Measurements from ENCODE around the gene KCNQ1. TPM values are rescaled to one million over a fixed set of nuclear protein-coding genes. Genes with fewer than 3 reads are reported as not detected.

The KCNQ1 gene
- total RNA-seq, 2 experiments from 2014 or later: 8.7 to 9.5 TPM

GRCh38 chr11:2714871-2715270, 270.1 kb downstream of the KCNQ1 start:
- Mint-ChIP-seq H3K27ac (no peak overlapping the region), H3K27me3 (no peaks in the 10 kb centered on the region), H3K4me1 (ENCODE audit: low read depth) (no peaks in the 10 kb centered on the region), H3K4me3 (no peak overlapping the region), H3K9me3 (peaks cover 6% of the 10 kb centered on the region), H3K36me3 (ENCODE audit: low read depth) (peaks cover 3% of the 10 kb centered on the region)
- ATAC-seq (no peak), DNase-seq (no peak)
- intact Hi-C loops (cut with micrococcal nuclease): no loop called here
- no peak for TF ChIP-seq CTCF (IDR thresholded peaks at IDR 0.05)
- ChIA-PET POLR2A (no interaction called here), CTCF (no interaction called here)

DNA sequence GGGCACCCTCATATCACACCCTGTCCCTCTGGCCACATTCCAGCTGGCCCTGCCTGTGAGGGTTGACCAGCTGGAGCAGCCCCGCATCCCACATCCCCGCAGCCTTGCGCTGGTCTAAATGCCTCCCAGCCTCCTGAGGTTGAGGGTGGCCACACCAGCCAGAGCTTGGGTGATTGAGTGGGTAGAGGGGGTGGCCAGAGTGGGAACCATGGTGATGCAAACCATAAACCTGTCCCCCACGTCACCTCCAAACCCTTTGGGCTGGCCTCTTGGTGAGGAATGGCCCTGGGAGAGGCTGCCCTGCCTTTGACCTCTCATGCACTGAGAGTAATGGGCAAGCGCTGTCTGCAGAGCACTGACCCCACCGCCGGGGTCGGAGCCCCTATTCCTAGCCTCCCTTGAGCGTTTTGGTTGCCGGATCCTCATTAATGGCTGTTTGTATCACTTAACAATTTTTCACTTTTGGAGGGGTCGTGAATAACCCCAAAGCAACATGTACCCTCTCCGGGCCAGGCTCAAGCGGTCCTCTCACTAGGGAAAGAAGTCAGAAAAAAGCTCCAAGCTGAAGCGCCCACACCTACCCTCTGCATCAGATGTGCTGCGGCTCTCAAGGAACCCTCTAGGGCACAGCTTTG, 271.0 kb downstream of the KCNQ1 start:
- H3K9me3 Mint-ChIP-seq: no peaks in the 10 kb centered on the region
- H3K36me3 Mint-ChIP-seq (ENCODE audit: low read depth): no peaks in the 10 kb centered on the region
- no peak for DNase-seq
- H3K4me1 Mint-ChIP-seq (ENCODE audit: low read depth): no peaks in the 10 kb centered on the region
- POLR2A ChIA-PET: no interaction called here
- intact Hi-C loops (cut with micrococcal nuclease): no loop called here
- no peak for ATAC-seq
- CTCF ChIA-PET: no interaction called here
- H3K27ac Mint-ChIP-seq: no peak overlapping the region
- TF ChIP-seq CTCF (IDR thresholded peaks at IDR 0.05): no peak
- no peak overlapping the region for H3K4me3 Mint-ChIP-seq
- H3K27me3 Mint-ChIP-seq: no peaks in the 10 kb centered on the region

DNA sequence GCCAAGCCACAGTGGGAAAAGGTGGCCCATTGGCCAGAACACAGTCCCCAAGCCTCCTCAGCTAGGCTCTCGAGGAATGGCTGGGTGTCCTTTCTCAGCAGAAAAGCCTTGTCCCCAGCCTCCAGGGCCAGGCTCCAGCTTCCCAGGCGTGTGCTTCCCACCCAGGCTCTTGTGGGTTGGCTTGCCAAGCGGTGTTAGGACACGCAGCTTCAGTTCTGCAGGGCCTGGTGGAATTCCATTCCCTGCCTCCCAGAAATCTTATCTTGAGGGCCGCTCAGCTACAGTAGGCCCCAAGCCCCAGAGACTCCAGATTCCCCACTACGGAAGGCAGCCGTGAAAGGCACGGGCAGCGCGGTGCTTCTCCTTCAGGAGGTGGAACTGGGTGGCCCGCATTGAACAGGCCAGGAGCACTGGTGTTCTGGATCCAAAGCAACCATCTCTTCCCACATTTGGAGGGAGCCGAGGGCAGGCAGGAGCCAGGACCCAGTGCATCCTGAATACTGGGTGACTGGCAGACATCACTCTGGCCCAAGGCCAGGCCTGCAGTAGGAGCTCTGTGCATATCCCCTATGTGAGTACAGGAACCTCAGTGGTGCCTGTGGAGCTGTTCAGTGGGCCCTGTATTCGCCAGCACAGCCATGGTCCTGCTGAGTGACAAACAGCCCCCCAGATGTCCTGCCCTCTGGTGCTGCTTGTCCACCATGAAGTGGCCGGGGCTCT, 271.7 kb downstream of the KCNQ1 start:
- DNase-seq (no peak), ATAC-seq (no peak)
- H3K9me3 Mint-ChIP-seq: no peaks in the 10 kb centered on the region
- H3K4me3 Mint-ChIP-seq: no peak overlapping the region
- intact Hi-C loops (cut with micrococcal nuclease): no loop called here
- H3K36me3 Mint-ChIP-seq (ENCODE audit: low read depth): no peaks in the 10 kb centered on the region
- CTCF ChIA-PET: no interaction called here
- POLR2A ChIA-PET: no interaction called here
- no peaks in the 10 kb centered on the region for H3K27me3 Mint-ChIP-seq
- TF ChIP-seq CTCF (IDR thresholded peaks at IDR 0.05): no peak
- H3K4me1 Mint-ChIP-seq (ENCODE audit: low read depth): no peaks in the 10 kb centered on the region
- H3K27ac Mint-ChIP-seq: no peak overlapping the region

- CTCF ChIA-PET: interaction anchor here (0.9 kb wide), 1 partner anchor 9 kb away, joined by 3 read pairs; no protein-coding TSS in a partner anchor
- Mint-ChIP-seq H3K27ac (no peak overlapping the region), H3K4me1 (ENCODE audit: low read depth) (no peaks in the 10 kb centered on the region), H3K36me3 (ENCODE audit: low read depth) (no peaks in the 10 kb centered on the region), H3K27me3 (no peaks in the 10 kb centered on the region), H3K4me3 (no peak overlapping the region), H3K9me3 (no peaks in the 10 kb centered on the region)
- DNase-seq (no peak), ATAC-seq (no peak)
- POLR2A ChIA-PET: no interaction called here
- intact Hi-C loops (cut with micrococcal nuclease): no loop called here
- no peak for TF ChIP-seq CTCF (IDR thresholded peaks at IDR 0.05)
Measured at GRCh38 chr11:2717561-2718325, 272.9 kb downstream of the KCNQ1 start.

Measured in activated CD8-positive, alpha-beta T cell treated with anti-CD3 and anti-CD28 coated beads for 36 hours (primary cell).